OCI-LY7 (cell line): ENCODE measurements around the gene PPP3CB.

Source experiments
- CTCF ChIP-seq: fragments of 200-600 bp; sonication (generic); conservative IDR thresholded peaks from 2 replicates; pipeline ENCODE4 v1.5.1; 2014; ENCODE audit warnings: mild to moderate bottlenecking, antibody characterized with exemption, low read length, moderate library complexity, mixed read lengths
- EZH2phosphoT487 ChIP-seq: fragments of 200-600 bp; sonication (generic); IDR thresholded peaks from 2 replicates; pipeline ENCODE4 v1.6.1; 2018; ENCODE audit warnings: low read depth, borderline replicate concordance, mild to moderate bottlenecking, mixed run types, antibody characterized with exemption, low read length, moderate library complexity, mixed read lengths

- TF ChIP-seq CTCF (no peak), EZH2phosphoT487 (no peak)
Observed at GRCh38 chr10:73545357-73545756, 49.5 kb upstream of the PPP3CB start.
